HG03575 (cell line): ENCODE results near the gene AGXT.

ENCODE experiments used
- ATAC-seq: cut with Tn5 transposase; IDR thresholded peaks from one replicate; pipeline ENCODE4 v1.9.1; 2021; ENCODE audit not compliant: unreplicated experiment, insufficient number of reproducible peaks, low FRiP score; ENCODE audit errors: extremely low read depth

The AGXT gene

DNA sequence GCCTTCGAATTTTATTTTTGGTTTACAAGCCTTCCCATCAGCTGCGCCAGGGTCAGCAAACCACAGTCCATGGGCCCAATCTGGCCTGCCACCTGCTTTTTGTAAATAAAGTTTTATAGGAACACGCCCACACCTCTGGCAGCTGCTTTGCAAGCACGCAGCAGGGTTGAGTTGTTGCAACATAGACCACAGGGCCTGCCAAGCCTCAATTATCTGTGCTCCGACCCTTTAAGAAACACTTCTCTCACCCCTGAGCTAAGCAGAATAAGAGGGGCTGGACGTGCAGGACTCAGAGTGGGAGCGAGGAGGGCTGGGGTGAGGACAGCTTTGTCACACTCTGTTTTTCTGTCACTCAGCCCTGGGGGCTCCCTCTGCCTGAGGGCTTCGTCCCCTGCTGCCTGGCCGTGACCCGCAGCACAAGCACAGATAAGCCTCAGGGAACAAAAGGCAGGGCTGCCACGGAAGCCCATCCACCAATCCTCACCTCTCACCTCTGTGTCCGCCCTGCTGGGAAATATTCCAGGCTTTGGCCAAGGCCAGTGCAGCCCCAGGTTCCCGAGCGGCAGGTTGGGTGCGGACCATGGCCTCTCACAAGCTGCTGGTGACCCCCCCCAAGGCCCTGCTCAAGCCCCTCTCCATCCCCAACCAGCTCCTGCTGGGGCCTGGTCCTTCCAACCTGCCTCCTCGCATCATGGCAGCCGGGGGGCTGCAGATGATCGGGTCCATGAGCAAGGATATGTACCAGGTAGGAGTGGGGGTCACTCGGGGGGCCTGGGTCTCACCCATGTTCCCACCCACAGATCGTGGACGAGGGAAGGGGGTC lies at the start of gene AGXT:
TSS of gene AGXT (plus strand) at position 539 of the 823 bp plus-strand sequence. CDS start at position 581, 42 bp downstream.
- ATAC-seq = no peak

DNA sequence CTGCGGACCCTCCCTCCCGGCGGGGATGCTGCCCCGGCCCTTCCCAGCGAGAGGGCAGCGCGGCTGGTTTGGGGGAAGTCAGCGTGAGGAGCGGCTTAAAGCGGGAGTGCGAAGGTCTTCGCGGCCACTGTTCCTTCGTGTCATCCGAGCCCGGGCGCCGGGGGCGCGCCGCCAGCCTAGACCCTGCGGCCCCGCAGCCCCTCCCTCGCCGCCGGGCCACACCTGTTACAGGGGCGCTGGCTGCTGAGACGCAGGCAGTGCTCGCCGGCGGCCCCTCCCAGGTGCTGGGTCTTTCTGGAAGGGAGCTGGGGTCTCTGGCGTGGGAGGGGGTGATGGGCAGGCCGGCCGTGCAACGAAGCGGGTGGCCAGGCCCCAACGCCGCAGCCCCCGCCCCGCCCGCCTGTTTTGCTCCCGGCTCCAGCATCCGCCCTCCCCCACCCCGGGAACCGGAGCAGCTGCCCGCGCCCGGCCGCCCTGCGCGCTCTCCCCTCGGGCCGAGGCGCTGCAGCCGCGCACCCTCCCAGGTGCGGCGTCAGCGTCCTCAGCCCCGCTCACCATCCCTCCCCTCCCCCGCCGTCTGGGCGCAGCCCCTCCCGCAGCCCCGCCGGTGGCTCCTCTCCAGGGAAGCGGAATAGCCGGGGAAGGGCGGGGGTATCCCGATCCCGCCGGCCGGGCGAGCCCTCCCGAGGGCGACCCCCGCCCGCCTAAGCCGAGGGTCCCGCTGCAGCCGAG lies 49.3 kb upstream of the AGXT start:
- ATAC-seq = no peak

DNA sequence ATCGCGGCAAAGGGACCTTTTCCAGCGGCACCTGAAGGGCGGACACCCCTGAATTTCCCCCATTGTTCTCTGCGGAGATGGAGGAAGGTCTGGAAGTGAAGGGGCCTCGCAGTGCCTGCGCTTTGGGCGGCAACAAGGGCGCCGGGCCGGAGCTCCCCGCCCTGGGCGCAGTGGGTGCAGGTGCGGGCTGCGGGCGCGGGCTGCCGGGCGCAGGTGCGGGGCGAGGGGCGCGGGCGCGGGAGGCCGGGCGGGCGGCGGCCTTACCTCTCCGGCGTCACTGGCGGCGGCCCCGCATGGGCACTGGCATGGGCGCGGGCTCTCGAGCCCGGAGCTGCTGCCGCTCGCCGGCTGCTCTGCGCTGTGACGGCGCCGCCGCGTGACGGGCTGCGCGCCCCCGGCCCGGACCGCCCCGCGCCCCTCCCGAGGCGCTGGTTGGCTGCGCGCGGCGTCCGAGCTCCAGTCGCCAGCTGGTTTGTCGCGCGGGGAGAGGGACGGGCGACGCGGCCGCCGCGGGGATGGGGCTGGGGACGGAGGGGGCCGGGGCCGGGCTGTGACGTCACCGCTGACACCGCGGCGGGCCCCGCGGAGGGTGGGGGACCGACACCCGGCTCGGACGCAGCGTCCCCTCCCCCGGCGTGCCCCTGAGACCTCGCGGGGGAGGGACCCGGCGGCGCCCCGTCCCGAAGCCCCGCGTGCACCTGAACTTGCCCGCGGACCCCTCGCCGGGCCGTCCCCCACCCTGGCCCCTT lies 48.6 kb upstream of the AGXT start, which contains the start of gene KIF1A:
TSS of gene KIF1A (minus strand) at position 362 of the 749 bp plus-strand sequence. CDS start 22,467 bp downstream, outside the sequence.
- ATAC-seq = no peak

DNA sequence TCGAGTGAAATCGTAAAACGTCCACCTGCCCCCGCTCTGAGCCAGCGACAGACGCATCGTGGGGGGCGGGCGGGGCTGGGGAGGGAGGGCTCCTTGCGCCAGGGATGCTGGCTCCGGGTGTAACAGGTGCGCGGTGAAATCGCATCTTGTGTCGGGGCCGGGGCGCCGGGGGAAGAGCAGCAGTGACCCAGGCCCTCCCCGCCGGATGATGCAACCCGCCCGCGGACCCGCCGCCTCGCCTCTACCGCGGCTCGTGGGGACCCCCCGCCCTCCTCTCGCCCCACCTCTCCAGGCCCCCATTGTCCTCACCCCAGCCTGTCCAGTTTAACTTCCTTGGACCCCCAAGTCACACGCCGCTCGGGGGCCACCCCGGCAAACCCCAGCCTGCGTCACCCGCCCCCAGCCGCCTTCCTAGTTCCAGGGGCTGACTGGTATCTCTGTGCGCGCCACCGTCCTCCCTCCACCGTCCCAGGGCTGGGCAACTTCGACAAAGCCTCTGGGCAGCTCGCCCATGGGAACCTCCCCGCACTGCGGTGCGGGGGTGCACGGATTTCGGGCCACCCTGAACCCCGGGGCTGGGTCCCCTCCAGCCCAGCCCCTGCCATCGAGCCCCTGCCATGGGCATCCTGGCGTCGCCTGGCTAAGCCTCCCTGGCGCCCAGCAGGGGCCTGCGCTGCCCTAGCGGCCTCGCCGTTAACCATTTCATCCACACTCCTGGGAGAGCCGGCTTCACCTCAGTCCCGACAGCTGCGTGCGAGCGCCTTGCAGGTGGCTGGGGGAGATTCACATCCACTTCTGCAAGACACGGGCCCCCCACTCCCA lies 47.8 kb upstream of the AGXT start:
- ATAC-seq = no peak

DNA sequence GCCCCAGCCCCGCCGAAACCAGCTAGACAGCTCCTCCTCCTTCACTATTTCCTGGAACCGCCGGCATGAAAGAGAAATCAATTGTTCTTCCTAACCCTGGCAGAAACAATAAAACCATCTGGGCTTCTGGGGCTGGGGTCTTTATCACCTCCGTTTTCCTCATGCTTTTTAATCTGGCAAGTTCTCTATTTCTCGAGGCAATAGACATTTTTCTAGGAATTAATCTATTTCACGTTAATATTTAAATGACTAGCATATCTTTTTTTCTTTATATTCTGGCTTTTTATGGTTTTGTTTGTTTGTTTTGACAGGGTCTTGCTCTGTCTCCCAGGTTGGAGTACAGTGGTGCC lies 47.2 kb upstream of the AGXT start:
- no peak for ATAC-seq

DNA sequence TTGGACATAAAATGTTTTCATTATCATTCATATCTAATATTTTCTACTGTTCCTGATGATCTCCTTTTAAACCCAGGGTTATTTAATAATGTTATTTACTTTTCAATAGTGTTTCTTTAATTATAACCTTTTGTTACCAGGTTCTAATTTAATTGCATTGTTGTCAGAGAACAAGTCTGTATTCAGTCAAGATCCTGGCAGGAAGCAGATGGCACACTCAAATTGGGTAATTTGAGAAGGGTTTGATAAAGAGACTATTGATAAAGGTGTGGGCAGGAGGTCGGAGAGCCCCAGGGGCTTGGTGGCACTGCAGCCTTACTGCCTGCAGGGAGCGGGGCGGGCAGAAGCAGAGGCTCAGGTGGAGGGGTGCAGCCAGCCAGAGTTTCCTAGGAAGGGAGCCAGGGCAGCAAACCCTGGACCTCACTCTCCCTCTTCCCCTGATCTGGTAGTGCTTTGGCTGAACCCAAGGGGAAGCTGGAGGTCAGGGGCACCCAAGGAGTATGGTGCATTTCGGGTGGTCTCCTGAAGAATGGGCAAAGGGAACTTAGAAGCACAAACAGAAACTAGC lies 46.3 kb upstream of the AGXT start:
- ATAC-seq = no peak

DNA sequence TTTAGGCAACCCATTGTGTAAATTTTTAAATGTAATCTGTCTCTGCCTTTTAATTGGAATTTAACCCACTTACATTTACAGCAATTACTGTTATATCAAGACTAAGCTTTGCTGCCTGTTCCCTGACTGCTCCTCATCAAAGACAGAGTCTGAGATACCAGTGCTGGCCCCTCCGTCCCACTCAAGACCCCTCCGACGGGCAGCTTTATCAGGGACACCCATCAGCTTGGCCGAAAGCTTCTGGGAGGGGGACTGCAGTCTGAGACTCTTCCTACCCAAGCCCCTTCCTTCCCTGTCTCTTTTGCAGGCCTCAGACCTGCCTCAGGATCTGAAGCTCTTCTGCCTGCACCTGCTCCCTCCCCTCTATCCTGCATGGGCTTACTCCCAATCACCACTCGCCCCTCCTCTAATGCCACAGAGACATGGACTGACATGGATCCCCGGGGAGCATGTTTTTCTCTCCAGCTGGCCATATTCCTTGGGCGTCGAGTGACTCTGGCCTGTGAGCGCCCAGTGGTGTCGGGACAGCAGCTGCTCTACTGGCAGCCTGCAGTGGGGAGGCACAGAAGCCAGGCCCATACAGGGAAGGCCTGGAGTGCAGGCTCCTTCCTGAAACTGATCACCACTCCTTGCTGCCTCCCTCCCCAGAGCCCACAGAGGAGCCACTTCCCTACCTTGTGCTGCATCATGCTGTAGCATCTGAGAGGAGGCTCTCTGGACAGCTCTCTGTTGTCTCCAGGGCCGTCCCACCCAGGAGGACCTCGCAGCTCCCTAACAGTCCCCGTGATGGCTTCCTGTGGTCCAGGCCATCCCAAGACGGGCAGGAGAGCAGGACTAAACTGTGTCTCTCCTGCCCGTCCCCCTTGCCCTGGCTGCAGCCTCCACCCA lies 44.9 kb upstream of the AGXT start:
- no peak for ATAC-seq

DNA sequence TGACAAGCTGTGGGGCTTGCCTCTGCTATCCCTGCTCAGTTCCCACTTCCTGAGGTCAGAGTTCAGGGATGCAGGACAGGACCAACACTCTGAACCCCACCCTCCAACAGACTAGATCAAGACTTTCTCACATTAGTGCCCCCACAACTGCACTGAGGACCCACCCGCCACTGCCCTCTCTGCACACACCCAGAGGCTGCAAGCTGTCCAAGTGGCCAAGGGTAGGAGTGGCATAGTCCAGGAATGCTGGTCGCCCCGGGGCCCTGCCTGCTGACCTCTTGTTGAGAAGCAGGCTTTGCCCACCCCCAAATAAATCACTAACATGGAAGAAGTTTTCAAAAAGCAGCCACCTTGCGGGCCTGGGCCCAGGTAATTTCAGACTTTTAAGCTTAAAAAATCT lies 43.1 kb upstream of the AGXT start:
- ATAC-seq = no peak

DNA sequence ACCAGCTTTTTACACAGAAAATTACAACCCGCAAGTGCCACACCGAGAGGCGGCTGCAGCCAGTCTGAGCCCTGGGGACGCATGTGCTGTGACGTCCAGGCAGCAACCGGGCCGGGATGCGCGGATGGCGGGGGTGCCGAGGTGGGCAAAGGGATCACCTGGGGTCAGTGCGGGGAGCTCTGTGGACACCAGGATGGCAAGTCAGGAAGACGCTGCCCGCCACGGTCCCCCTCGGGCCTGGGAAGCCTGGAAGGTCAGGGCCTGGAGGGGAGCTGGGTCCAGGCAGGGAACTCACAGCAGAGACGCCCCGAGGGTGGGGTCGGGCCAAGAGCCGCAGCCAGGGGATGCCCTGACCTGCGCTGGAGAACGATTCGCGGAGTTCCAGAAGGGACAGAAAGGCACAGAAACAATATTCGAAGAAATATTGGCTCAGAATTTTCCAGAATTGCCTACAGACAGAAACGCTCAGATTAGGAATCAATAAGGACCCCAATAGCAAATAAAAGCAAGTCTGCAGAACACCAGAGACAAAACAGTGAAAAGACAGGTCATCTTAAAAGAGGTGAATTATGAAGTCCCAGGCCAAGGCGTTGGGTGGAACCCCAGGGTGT lies 36.9 kb upstream of the AGXT start:
- ATAC-seq = no peak

DNA sequence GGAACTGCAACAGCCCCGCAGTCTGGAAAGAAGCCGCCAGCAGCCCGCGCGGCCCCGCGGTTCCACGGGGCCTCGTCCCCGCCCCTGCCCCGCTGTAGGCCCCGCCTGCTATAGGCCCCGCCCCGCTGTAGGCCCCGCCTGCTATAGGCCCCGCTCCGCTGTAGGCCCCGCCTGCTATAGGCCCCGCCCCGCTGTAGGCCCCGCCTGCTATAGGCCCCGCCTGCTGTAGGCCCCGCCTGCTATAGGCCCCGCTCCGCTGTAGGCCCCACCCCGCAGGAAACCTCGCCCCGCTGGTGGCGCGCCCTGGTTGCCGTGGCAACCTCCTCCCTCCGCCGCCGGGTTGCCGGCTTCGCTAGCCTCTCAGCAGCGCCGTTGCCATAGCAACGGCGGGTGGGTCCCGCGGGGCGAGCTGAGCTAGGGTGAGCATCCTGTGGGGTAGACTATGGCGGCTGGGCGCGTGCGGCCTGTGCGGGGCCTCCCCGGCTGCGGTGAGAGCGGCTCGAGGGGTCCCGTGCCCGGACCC lies 36.4 kb upstream of the AGXT start:
- ATAC-seq = no peak

DNA sequence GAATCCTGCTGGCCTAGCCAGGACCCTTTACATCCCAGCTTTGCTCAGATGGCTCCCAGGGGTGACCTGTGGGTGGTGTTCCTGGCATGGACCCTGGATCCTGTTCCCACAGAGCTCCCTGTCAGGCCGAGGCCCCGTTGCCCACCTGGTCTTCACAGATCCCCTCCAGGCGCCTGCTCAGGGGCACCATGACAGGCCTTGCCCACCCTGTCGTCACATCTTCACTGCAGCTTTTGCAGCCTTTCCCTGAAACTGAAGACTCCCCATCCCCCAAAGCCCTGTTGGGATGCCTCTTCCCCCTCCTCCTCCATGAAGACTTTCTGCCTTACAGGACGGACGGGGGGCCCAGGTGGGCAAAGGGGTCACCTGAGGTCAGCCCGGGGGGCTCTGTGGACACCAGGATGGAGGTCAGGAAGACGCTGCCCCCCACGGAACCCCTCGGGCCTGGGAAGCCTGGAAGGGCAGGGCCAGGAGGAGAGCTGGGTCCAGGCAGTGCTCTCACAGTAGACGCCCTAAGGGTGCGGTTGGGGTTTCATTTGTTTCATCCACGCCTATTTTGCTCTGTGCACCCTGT lies 35.6 kb upstream of the AGXT start:
- ATAC-seq = no peak

DNA sequence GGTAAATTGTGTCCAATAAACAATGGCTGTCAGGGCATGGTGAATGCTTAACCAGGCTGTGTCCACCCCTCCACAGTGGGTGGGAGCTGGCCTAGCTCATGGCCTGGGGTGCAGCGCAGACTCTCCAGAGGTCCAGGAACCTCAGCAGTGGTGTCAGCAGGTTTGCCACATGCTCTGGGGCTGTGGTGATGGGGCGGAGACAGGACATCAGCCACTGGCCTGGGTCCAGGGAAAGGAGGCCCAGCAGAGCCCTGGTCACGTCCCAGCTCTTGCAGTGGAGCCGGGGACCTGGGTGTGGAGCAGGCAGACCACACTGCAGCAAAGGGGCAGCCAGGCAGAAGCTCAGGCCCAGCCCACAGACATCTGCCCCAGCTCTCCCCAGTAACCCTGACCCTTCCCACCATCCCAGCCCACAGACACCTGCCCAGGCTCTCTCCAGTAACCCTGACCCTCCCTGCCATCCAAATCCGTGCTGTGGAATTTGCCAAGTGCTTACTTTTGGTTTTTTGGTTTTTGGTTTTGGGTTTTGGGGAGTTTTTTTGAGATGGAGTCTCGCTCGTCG lies 34.8 kb upstream of the AGXT start:
- ATAC-seq = no peak

DNA sequence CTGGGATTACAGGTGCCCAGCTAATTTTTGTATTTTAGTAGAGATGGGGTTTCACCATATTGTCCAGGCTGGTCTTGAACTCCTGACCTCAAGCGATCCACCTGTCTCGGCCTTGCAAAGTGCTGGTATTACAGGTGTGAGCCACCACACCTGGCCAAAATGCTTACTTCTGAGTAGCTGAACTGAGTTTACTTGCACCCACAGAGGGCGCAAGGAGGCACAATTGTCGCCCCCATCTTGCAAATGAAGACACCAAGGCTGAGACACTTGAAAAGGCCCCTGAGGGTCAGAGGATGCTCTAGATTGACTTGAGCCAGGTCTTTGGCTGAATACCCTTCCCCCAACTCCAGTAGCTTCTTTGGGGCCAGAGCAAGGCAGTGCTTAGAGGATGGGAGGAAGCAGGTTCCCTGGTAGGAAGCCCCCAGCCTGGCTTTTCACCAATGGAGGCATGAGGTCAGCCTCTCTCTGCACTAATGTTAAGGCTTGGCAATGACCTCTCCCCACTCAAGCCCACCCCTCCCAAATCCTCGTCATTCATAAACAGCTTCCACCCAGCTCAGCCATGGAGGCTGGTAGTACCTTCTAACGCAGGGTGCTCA lies 34.1 kb upstream of the AGXT start:
- no peak for ATAC-seq

DNA sequence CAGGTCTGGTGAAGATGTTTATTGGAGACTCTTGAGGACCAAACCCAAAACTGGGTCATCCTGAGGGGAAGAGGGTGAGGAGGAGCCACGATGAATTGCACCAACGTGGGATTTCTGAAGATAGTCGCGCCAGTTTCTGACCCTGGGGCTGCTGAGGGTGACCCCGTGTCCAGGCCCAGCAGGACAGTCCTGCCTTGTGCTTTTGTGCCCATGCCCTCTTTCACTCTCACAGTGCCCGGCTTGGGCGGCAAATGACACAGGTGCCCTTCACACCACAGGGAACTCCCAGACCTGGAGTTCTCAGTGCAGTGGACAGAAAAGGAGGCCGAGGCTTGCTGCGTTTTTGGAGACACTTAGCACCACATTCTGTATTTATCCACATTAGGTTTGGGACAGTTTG lies 33.1 kb upstream of the AGXT start:
- ATAC-seq = no peak

DNA sequence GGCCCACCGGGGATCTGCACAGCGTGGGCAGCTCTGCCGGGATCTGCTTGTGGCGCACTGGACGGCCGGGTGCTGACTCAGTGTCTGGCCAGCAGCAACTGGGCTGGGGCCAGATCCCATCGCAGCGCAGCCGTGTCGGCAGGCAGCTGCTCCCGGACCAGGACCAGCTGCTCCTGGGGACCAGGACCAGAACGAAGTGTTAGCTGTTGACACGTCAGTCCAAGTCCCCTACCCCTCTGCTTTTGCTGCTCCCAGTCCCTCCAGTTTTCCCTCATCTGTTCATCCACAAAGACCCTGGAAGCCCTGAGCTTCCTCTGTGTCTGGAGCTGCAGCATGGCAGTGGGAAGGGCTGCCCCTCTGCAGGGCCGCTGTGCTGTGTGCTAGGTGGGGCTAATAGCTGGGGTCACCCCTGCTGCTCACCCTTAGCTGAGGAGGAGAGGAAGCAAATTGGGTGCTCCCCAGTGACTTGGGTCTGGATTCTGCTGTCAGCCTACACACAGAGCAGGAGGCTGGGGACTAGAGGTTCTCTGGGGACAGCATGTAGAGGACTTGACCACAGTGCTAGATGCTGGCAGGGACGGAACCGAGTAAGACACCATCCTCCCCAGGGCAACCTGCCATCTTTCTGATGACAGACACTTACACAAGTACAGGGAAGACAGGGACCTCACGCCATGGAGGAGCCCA lies 31.7 kb upstream of the AGXT start:
- no peak for ATAC-seq

DNA sequence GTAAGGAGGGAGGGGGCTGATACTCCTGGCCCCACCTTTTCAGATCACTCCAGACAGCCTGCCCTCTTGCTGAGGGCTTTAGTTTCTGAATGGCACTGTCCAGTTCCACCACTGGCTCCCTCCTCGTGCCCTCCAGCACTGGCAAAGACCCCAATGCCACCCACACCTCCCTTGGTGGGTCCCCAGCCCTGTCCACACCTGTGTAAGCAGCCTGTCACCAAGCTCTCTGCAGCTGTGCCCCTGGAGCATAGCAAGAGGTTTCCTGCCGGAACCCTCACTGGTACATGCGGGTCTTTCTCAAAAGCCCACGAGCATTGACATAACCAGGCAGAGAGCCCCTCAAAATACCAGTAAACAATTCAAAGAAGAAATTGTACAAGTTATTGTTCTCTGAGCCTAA lies 31.0 kb upstream of the AGXT start:
- ATAC-seq = no peak
